GM21529 (cell line): Measurements from ENCODE around the gene HSF2BP.
"Not testable (repeated sequence)": the region's sequence is repeated elsewhere in the genome, so short reads cannot be mapped to it uniquely, and the experiment has no call there.

ENCODE experiments used
- ATAC-seq: cut with Tn5 transposase; IDR thresholded peaks from one replicate; pipeline ENCODE4 v1.9.1; 2021; ENCODE audit not compliant: unreplicated experiment

The HSF2BP gene

DNA sequence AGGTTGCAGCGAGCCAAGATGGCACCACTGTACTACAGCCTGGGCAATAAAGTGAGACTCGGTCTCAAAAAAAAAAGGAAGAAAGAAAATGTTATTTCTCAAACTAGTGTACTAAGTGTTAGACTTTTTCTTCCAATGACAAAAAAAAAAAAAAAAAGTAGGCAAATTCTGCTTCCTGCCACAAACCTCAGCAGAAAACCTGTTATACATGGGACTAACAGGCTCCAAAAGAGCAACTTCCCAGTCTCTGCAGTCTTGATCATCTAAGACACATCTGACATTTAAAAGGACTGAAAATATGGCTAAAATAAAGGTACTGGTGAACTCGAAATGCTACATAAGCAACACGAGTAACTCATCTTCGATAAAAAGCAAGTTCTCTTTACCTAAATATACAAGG is 59.6 kb downstream of the HSF2BP start:
- ATAC-seq, result no peak

DNA sequence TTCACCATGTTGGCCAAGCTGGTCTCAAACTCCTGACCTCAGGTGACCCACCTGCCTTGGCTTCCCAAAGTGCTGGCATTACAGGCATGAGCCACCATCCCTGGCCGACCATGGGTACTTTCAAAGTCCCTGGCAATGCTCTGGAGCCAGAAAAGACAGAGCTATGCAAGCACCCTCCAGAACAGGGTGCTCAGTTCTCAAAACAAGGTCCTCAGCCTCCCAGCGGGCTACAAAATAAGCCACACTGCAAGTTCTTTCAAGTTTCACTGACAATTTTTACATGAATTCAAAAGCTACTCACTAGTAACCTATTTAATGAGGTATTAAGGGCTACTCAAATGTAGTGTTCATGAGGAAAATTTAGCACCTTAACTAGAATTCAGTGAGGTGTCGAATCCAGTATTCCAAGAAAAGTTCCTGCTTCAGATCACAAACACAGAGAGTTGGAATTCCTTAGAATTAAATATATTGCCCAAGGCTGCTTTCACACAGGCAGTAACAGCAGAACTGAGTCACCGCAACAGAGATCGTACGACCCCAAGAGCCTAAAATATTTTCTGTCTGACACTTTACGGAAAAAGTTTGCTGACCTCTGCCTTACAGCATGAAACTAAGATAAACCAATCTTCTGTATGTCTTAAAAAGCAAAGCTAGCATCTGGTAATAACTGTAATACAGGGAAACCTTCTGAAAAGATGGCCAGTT is 60.7 kb downstream of the HSF2BP start:
- no peak for ATAC-seq

GRCh38 chr21:43597540-43598250 is 61.6 kb downstream of the HSF2BP start:
- no peak for ATAC-seq

- ATAC-seq, result no peak
These were observed 62.2 kb downstream of the HSF2BP start for GRCh38 chr21:43597052-43597451.

GRCh38 chr21:43596616-43597015 is 62.7 kb downstream of the HSF2BP start:
- no peak for ATAC-seq

GRCh38 chr21:43595769-43596168 is 63.5 kb downstream of the HSF2BP start:
- not testable (repeated sequence) for ATAC-seq

GRCh38 chr21:43593078-43593477 is 66.2 kb downstream of the HSF2BP start:
- ATAC-seq, result no peak

DNA sequence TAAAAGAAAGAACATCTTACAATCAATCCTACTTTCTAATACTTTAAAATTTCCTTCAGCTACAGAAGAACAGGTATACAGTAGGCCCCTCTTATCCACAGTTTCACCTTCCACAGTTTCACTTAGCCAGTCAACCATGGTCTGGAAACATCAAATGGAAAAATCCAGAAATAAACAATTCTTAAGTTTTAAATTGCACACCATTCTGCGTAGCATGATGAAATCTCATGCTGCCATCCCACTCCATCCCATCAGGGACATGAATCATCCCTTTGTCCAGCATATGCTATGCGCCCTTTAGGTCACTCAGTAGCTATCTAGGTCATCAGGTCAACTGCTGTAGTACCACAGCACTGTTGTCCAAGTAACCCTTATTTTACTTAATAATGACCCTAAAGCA is 67.7 kb downstream of the HSF2BP start:
- no peak for ATAC-seq

- no peak for ATAC-seq
These were observed 69.1 kb downstream of the HSF2BP start for GRCh38 chr21:43590194-43590593.

GRCh38 chr21:43588957-43589356 is 70.3 kb downstream of the HSF2BP start:
- no peak for ATAC-seq

GRCh38 chr21:43585924-43586413 is 73.3 kb downstream of the HSF2BP start:
- ATAC-seq, result no peak

DNA sequence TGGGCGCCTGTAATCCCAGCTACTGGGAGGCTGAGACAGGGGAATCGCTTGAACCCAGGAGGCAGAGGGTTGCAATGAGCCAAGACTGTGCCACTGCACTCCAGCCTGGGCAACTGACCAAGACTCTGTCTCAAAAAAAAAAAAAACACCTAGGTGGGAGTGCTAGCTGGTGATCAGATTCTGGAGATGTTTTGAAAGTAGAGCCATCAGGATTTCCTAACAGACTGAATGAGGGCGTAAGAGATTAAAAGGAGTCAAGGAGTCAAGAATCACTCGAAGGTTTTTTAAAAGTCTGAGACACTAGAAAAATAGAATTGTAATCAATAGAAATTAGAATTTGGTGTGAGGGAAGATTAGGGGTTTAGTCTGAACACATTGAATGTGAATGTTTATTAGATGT is 73.8 kb downstream of the HSF2BP start:
- no peak for ATAC-seq

DNA sequence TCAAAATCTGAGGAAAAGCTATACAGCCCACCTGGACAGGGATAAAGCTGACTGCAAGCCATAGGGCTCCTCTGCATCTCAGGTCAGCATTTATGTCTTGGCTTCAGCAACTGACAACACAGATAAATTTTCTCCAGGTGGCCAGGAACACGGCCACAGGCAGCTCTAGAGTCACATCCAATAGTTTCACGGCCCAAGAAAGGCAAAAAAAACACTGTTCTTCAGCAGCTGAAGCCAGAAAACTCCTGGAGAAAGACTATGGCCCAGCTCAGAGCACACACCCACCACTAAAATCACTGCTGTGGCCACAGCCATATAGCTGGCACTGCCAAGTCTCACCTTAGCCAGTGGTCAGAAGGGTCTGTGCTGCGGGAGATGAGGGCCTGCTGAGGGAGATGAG is 77.8 kb downstream of the HSF2BP start:
- no peak for ATAC-seq

DNA sequence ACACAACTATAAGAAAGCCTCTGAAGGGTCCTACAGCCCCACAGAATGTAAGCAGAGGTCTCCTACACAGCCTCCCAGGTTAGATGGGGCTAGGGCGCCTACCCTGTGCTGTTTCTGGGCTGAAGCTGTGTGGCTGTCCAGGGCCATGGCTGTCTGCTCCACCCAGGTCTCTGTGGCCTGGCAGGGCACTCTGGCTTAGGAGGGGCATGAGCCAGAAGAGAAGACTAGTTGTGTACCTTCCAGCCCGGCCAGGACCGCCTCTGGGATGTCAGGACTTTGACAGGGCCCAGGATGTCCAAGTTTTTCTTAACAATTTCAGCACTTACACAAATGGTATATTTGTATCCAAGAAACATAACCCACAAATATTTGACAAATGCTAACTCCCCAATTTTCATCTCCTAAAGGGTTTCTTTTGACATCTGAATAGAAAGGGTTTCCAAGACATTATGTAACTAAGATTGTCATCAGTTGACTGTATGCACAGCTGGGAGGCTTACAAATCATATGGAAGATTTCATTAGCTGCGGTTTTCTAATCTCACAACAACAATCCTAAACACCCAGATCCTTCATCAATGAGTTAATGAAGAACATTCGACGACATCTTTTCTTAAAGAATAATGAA is 80.5 kb downstream of the HSF2BP start:
- no peak for ATAC-seq

GRCh38 chr21:43575473-43575844 is 83.8 kb downstream of the HSF2BP start:
- no peak for ATAC-seq

DNA sequence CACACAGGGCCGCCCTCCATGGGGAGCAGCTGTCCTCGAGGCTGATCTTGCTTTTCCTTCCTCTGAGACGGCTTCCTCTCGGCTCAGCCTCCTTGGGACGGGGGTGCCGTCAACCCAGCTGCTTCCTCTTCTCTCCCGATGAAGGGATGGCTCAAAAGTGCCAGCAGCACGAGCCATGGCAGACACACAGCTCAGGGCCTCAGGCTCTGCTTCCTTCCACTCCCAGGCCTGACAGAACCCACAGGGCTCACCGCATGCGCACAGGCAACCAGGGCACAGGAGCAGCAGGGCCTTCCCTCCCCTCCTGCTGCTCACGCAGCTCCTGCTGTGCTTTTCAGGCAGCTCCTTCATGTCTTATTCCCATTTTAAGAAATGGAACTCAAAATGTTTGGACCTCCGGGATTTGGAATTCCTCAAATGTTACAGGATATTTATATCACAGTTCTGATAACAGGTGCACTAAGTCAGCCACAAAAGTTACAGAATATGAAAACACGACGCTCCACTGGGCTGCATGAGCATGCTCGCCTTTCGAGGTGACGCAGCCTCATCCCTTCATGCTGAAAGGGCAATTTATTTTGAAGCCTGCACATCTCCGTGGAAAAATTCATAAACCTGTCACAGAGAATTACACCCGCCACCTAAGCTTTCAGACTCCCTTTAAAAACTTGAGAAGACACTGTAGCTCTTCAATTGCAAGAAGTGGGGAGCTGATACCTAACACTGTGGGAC is 84.4 kb downstream of the HSF2BP start:
- ATAC-seq, result no peak

GRCh38 chr21:43573921-43574320 is 85.4 kb downstream of the HSF2BP start:
- no peak for ATAC-seq

DNA sequence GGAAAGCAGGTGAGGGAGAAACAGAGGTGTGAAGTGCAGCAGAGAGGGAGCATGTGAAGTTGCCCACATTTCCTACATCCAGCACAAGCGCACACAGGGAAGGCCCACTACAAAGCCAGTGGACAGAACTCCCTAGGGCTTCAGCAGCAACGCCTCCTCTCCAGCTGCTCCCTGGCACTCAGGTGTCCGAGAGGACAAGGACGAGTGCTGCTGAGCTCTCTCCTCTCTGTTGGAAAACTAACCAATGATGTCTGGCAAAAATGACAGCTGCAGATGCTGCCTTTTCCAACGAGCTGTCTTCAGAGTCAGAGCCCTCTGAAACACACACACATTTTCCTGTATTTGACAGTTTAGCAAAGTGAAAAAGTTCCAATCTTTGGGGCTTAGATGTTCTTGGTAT is 86.8 kb downstream of the HSF2BP start:
- no peak for ATAC-seq

GRCh38 chr21:43571976-43572375 is 87.3 kb downstream of the HSF2BP start:
- no peak for ATAC-seq

DNA sequence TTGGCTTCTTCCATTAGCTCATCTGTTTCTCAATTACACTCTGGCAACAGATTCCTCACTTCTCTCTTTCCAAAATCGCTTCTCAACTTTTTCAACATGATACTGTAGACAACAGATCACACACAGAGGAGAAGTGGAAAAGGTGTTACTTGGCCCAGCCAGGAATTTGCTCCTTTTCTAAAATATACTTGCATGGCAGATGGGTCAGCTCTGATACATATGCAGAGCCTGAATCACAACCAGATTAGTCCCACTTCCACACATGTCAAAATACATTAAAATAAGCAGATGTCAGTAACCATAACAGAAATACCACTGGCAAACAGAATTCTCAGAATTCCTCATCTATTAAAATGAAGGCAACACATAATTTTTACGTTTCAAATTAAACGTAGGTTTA is 89.1 kb downstream of the HSF2BP start:
- not testable (repeated sequence) for ATAC-seq

- ATAC-seq, result not testable (repeated sequence)
These were observed 96.8 kb downstream of the HSF2BP start for GRCh38 chr21:43562451-43562850.
